SK-N-SH treated with all-trans-retinoic acid at 6 μM for 48 hours (cell line): ENCODE measurements around the gene AAMP.

Source experiments
- ATAC-seq: fragments of 200-7000 bp; cut with Tn5 transposase; 3 replicates; pipeline ENCODE4 v1.9.1; 2020; ENCODE audit warnings: mild to moderate bottlenecking, moderate library complexity
- ARNTL ChIP-seq: fragments of 450-650 bp; formaldehyde crosslinking; IDR thresholded peaks from 2 replicates; pipeline ENCODE4 v1.5.0; 2020; ENCODE audit warnings: low read depth, mild to moderate bottlenecking, moderate library complexity, borderline replicate concordance
- CSDC2 ChIP-seq: fragments of 250-450 bp; sonication (Bioruptor Pico); IDR thresholded peaks from 2 replicates; pipeline ENCODE4 v1.5.0; 2020; ENCODE audit warnings: mild to moderate bottlenecking, moderate library complexity
- ESRRG ChIP-seq: fragments of 250-450 bp; sonication (Bioruptor Pico); IDR thresholded peaks from 2 replicates; pipeline ENCODE4 v1.6.1; 2021; ENCODE audit warnings: mild to moderate bottlenecking
- GLIS3 ChIP-seq: fragments of 250-450 bp; sonication (Bioruptor Pico); IDR thresholded peaks from 2 replicates; pipeline ENCODE4 v1.5.0; 2020; ENCODE audit warnings: mild to moderate bottlenecking, moderate library complexity
- ISL1 ChIP-seq: fragments of 250-450 bp; sonication (Bioruptor Pico); IDR thresholded peaks from 2 replicates; pipeline ENCODE4 v2.1.2; 2022; ENCODE audit warnings: mild to moderate bottlenecking, moderate library complexity
- OSR1 ChIP-seq: fragments of 250-450 bp; sonication (Bioruptor Pico); IDR thresholded peaks from 2 replicates; pipeline ENCODE4 v1.8.0; 2022; ENCODE audit warnings: moderate library complexity, mild to moderate bottlenecking, inconsistent platforms
- PATZ1 ChIP-seq: fragments of 250-450 bp; sonication (Bioruptor Pico); IDR thresholded peaks from 2 replicates; pipeline ENCODE4 v1.8.0; 2020; ENCODE audit warnings: mild to moderate bottlenecking, moderate library complexity, borderline replicate concordance
- POU6F1 ChIP-seq: fragments of 250-450 bp; sonication (Bioruptor Pico); IDR thresholded peaks from 2 replicates; pipeline ENCODE4 v1.8.0; 2021; ENCODE audit warnings: low read depth, mild to moderate bottlenecking, moderate library complexity, borderline replicate concordance
- PPARA ChIP-seq: fragments of 250-450 bp; sonication (Bioruptor Pico); IDR thresholded peaks from 2 replicates; pipeline ENCODE4 v1.5.0; 2020; ENCODE audit warnings: mild to moderate bottlenecking, borderline replicate concordance
- RARB ChIP-seq: fragments of 250-450 bp; sonication (Bioruptor Pico); IDR thresholded peaks from 2 replicates; pipeline ENCODE4 v1.8.0; 2021; ENCODE audit warnings: mild to moderate bottlenecking, moderate library complexity
- SNAI2 ChIP-seq: fragments of 250-450 bp; sonication (Bioruptor Pico); IDR thresholded peaks from 2 replicates; pipeline ENCODE4 v1.5.0; 2020; ENCODE audit warnings: mild to moderate bottlenecking, moderate library complexity
- TCF4 ChIP-seq: fragments of 250-450 bp; sonication (Bioruptor Pico); IDR thresholded peaks from 2 replicates; pipeline ENCODE4 v1.8.0; 2021; ENCODE audit warnings: mild to moderate bottlenecking, moderate library complexity, borderline replicate concordance
- TOX ChIP-seq: fragments of 250-450 bp; sonication (Bioruptor Pico); IDR thresholded peaks from 2 replicates; pipeline ENCODE4 v1.8.0; 2021; ENCODE audit warnings: mild to moderate bottlenecking, moderate library complexity, borderline replicate concordance
- TSHZ2 ChIP-seq: fragments of 250-450 bp; sonication (Bioruptor Pico); IDR thresholded peaks from 2 replicates; pipeline ENCODE4 v1.5.0; 2020; ENCODE audit warnings: mild to moderate bottlenecking, moderate library complexity
- ZC3H10 ChIP-seq: fragments of 250-450 bp; sonication (Bioruptor Pico); IDR thresholded peaks from 2 replicates; pipeline ENCODE4 v1.5.1; 2021; ENCODE audit warnings: mild to moderate bottlenecking, moderate library complexity
- ZFP3 ChIP-seq: fragments of 250-450 bp; sonication (Bioruptor Pico); IDR thresholded peaks from 2 replicates; pipeline ENCODE4 v1.5.0; 2020; ENCODE audit warnings: mild to moderate bottlenecking, moderate library complexity
- ZFP30 ChIP-seq: fragments of 450-650 bp; formaldehyde crosslinking; IDR thresholded peaks from 2 replicates; pipeline ENCODE4 v1.5.0; 2022; ENCODE audit warnings: mild to moderate bottlenecking, moderate library complexity
- ZNF565 ChIP-seq: fragments of 450-650 bp; formaldehyde crosslinking; conservative IDR thresholded peaks from 2 replicates; pipeline ENCODE4 v1.5.0; 2020; ENCODE audit warnings: low read depth, mild to moderate bottlenecking, moderate library complexity
- ZNF70 ChIP-seq: fragments of 450-650 bp; formaldehyde crosslinking; IDR thresholded peaks from 2 replicates; pipeline ENCODE4 v1.5.0; 2020; ENCODE audit warnings: mild to moderate bottlenecking, moderate library complexity
- TF ChIP-seq, protein P1 (sequence below): fragments of 250-450 bp; sonication (Bioruptor Pico); IDR thresholded peaks from 2 replicates; pipeline ENCODE4 v1.5.1; 2021; ENCODE audit warnings: mild to moderate bottlenecking, moderate library complexity
- TF ChIP-seq, protein P2 (sequence below): fragments of 250-450 bp; sonication (Bioruptor Pico); IDR thresholded peaks from 2 replicates; pipeline ENCODE4 v1.5.1; 2020; ENCODE audit warnings: low read depth, mild to moderate bottlenecking, moderate library complexity

The AAMP gene

DNA sequence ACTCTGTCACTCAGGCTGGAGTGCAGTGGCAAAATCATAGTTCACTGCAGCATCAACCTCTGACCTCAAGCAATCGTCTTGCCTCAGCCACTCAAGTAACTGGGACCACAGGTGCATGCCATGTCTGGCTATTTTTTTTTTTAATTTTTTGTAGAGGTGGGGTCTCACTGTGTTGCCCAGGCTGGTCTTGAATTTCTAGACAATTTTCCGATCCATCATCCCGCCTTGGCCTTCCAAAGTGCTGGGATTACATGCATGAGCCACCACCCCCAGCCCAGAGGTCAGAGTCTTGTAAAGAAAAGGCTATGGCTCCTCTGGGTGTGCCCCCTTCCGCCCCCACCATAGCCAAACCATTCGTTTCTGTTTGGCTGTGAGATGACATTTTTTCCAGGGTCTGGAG, 35.4 kb upstream of the AAMP start:
- no peak for ATAC-seq
- no peak for TF ChIP-seq TSHZ2 (CRISPR knock-in tag)
- no peak for TF ChIP-seq ISL1
- TF ChIP-seq OSR1 (CRISPR knock-in tag), result no peak
- no peak for TF ChIP-seq ZFP30 (CRISPR knock-in tag)
- no peak for TF ChIP-seq TOX (CRISPR knock-in tag)
- TF ChIP-seq ARNTL (CRISPR knock-in tag), result no peak
- TF ChIP-seq, protein P1, sequence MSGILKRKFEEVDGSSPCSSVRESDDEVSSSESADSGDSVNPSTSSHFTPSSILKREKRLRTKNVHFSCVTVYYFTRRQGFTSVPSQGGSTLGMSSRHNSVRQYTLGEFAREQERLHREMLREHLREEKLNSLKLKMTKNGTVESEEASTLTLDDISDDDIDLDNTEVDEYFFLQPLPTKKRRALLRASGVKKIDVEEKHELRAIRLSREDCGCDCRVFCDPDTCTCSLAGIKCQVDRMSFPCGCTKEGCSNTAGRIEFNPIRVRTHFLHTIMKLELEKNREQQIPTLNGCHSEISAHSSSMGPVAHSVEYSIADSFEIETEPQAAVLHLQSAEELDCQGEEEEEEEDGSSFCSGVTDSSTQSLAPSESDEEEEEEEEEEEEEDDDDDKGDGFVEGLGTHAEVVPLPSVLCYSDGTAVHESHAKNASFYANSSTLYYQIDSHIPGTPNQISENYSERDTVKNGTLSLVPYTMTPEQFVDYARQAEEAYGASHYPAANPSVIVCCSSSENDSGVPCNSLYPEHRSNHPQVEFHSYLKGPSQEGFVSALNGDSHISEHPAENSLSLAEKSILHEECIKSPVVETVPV (CRISPR knock-in tag), result no peak
- no peak for TF ChIP-seq SNAI2
- TF ChIP-seq CSDC2 (CRISPR knock-in tag), result no peak
- TF ChIP-seq ZFP3 (CRISPR knock-in tag), result no peak
- no peak for TF ChIP-seq TCF4 (CRISPR knock-in tag)
- TF ChIP-seq RARB (CRISPR knock-in tag), result no peak
- TF ChIP-seq ZC3H10 (CRISPR knock-in tag), result no peak
- no peak for TF ChIP-seq ZNF565 (CRISPR knock-in tag)
- no peak for TF ChIP-seq PATZ1 (CRISPR knock-in tag)
- no peak for TF ChIP-seq ZNF70 (CRISPR knock-in tag)
- TF ChIP-seq, protein P2, sequence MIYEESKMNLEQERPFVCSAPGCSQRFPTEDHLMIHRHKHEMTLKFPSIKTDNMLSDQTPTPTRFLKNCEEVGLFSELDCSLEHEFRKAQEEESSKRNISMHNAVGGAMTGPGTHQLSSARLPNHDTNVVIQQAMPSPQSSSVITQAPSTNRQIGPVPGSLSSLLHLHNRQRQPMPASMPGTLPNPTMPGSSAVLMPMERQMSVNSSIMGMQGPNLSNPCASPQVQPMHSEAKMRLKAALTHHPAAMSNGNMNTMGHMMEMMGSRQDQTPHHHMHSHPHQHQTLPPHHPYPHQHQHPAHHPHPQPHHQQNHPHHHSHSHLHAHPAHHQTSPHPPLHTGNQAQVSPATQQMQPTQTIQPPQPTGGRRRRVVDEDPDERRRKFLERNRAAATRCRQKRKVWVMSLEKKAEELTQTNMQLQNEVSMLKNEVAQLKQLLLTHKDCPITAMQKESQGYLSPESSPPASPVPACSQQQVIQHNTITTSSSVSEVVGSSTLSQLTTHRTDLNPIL, result no peak
- no peak for TF ChIP-seq ESRRG (CRISPR knock-in tag)
- no peak for TF ChIP-seq POU6F1 (CRISPR knock-in tag)
- no peak for TF ChIP-seq GLIS3 (CRISPR knock-in tag)

GRCh38 chr2:218301176-218301819, 31.4 kb upstream of the AAMP start:
- TF ChIP-seq TCF4 (CRISPR knock-in tag) (no peak), SNAI2 (no peak), ZC3H10 (CRISPR knock-in tag) (no peak), ZFP30 (CRISPR knock-in tag) (no peak), ISL1 (no peak), TOX (CRISPR knock-in tag) (no peak), OSR1 (CRISPR knock-in tag) (no peak), PPARA (no peak), POU6F1 (CRISPR knock-in tag) (no peak), ZNF565 (CRISPR knock-in tag) (no peak), GLIS3 (CRISPR knock-in tag) (no peak), ARNTL (CRISPR knock-in tag) (no peak)
- TF ChIP-seq, protein P2, result no peak
- ATAC-seq, result peak; percentile 90
